B cell (primary cell): ENCODE results near the gene NCS1. TPM values are rescaled to one million over a fixed set of nuclear protein-coding genes. Genes with fewer than 3 reads are reported as not detected.

ENCODE experiments used
- ATAC-seq: fragments of 200-7000 bp; cut with Tn5 transposase; one replicate; pipeline ENCODE4 v1.10.0; 2021; ENCODE audit warnings: low read depth, mild to moderate bottlenecking, moderate number of reproducible peaks, moderate library complexity
- CTCF ChIA-PET: fragments of 350-600 bp; sonication (Branson Sonifier 250); formaldehyde crosslinking; loops from one replicate; lab custom pipeline; 2021; ENCODE audit warnings: antibody characterized with exemption, inconsistent platforms; lab: Charles Lee
- POLR2A ChIA-PET: fragments of 350-600 bp; sonication (Branson Sonifier 250); formaldehyde crosslinking; loops from one replicate; lab custom pipeline; 2021; ENCODE audit warnings: antibody characterized with exemption; lab: Charles Lee
- DNase-seq: peaks from one replicate; pipeline ENCODE4 v3.0.0; 2013
- H2AFZ ChIP-seq: 2 replicates; pipeline ENCODE4 v1.6.1; 2012; ENCODE audit warnings: mild to moderate bottlenecking, low read depth, low read length; ENCODE audit not compliant: insufficient read depth, poor library complexity, severe bottlenecking
- H3K27ac ChIP-seq, 2 donors: 1 replicate in 1 of 2; 2 replicates in 1 of 2; pipeline ENCODE4 v1.5.1; 2012 to 2013; ENCODE audit warnings: low read length in 2 of 2, mild to moderate bottlenecking in 2 of 2, moderate library complexity in 1 of 2
- H3K27me3 ChIP-seq, 4 experiments: fragments of 200-600 bp in 1 of 4; sonication (generic) in 1 of 4; replicated peaks in 1 of 4; 1 replicate in 2 of 4; 2 replicates in 2 of 4; pipeline versions ENCODE4 v1.6.1 to v1.7.0; 2013 to 2016; ENCODE audit warnings: low read length in 3 of 4, mild to moderate bottlenecking in 2 of 4, mixed read lengths in 1 of 4, moderate library complexity in 1 of 4; ENCODE audit not compliant: insufficient read depth in 4 of 4, control insufficient read depth in 3 of 4; ENCODE audit errors: control extremely low read depth in 1 of 4
- H3K36me3 ChIP-seq, 2 experiments: replicated peaks in 1 of 2; 1 replicate in 1 of 2; 2 replicates in 1 of 2; pipeline versions ENCODE4 v1.6.1 to v1.7.1; 2013; ENCODE audit warnings: low read length in 1 of 2; ENCODE audit not compliant: insufficient read depth in 2 of 2, control insufficient read depth in 1 of 2; ENCODE audit errors: control extremely low read depth in 1 of 2, extremely low read depth in 1 of 2
- H3K4me1 ChIP-seq, 2 donors: fragments of 200-600 bp in 1 of 2; sonication (generic) in 1 of 2; 1 replicate in 1 of 2; 2 replicates in 1 of 2; pipeline versions ENCODE4 v1.5.1 to v1.6.1; 2013 to 2017; ENCODE audit warnings: low read length in 2 of 2; ENCODE audit not compliant: control insufficient read depth in 2 of 2, insufficient read depth in 2 of 2
- H3K4me2 ChIP-seq: replicated peaks from 2 replicates; pipeline ENCODE3; 2012; ENCODE audit warnings: mild to moderate bottlenecking, low read depth, low read length; ENCODE audit not compliant: poor library complexity, severe bottlenecking
- H3K4me3 ChIP-seq, 5 experiments: fragments of 200-600 bp in 1 of 5; sonication (generic) in 1 of 5; 1 replicate in 3 of 5; 2 replicates in 2 of 5; pipeline versions ENCODE4 v1.5.1 to v1.7.0; 2011 to 2016; ENCODE audit warnings: low read length in 4 of 5, mild to moderate bottlenecking in 4 of 5, low read depth in 2 of 5, control low read depth in 1 of 5, moderate library complexity in 1 of 5; ENCODE audit not compliant: insufficient read depth in 1 of 5; ENCODE audit errors: control extremely low read depth in 1 of 5, extremely low read depth in 1 of 5
- H3K79me2 ChIP-seq: fragments of 200-600 bp; sonication (generic); one replicate; pipeline ENCODE4 v1.6.0; 2016; ENCODE audit warnings: low read length; ENCODE audit not compliant: control insufficient read depth, insufficient read depth
- H3K9ac ChIP-seq: fragments of 200-600 bp; sonication (generic); 2 replicates; pipeline ENCODE4 v1.6.1; 2017; ENCODE audit warnings: mild to moderate bottlenecking, low read length, moderate library complexity
- H3K9me3 ChIP-seq, 3 donors: one replicate each; pipeline versions ENCODE4 v1.6.1 to v1.7.1; 2013; ENCODE audit warnings: low read length in 2 of 3; ENCODE audit not compliant: control insufficient read depth in 2 of 3, insufficient read depth in 1 of 3; ENCODE audit errors: control extremely low read depth in 1 of 3
- H4K20me1 ChIP-seq: 2 replicates; pipeline ENCODE4 v1.6.0; 2012; ENCODE audit warnings: mild to moderate bottlenecking, low read length; ENCODE audit not compliant: insufficient read depth, control insufficient read depth, poor library complexity, severe bottlenecking
- H3K27ac Mint-ChIP-seq: one replicate; pipeline ENCODE4 v1.8.0; 2021; ENCODE audit warnings: mixed read lengths
- H3K27me3 Mint-ChIP-seq: one replicate; pipeline ENCODE4 v1.8.0; 2021; ENCODE audit warnings: mixed read lengths
- H3K4me1 Mint-ChIP-seq: one replicate; pipeline ENCODE4 v1.8.0; 2021; ENCODE audit warnings: mixed read lengths
- H3K4me3 Mint-ChIP-seq: one replicate; pipeline ENCODE4 v1.8.0; 2021; ENCODE audit warnings: mixed read lengths
- H3K9me3 Mint-ChIP-seq: one replicate; pipeline ENCODE4 v1.8.0; 2022; ENCODE audit warnings: mixed read lengths; ENCODE audit not compliant: insufficient read depth
- CTCF ChIP-seq: fragments of 200-600 bp; IDR thresholded peaks from one replicate; pipeline ENCODE4 v1.8.0; 2022; ENCODE audit warnings: antibody characterized with exemption, mild to moderate bottlenecking
- EZH2 ChIP-seq: IDR thresholded peaks from 2 replicates; pipeline ENCODE4 v1.6.1; 2012; ENCODE audit warnings: borderline replicate concordance, low read depth, mild to moderate bottlenecking, moderate library complexity, low read length; ENCODE audit not compliant: insufficient read depth, poor library complexity, severe bottlenecking
- WGBS: methylation state at CpG from one replicate; pipeline ENCODE4 v1.1.5; 2013; ENCODE audit warnings: missing lambda C conversion rate; ENCODE audit not compliant: insufficient coverage; 5-methylcytosine and 5-hydroxymethylcytosine counted together
- intact Hi-C: fragments of 100-400 bp; cut with micrococcal nuclease; formaldehyde crosslinking; loops from one replicate; pipeline ENCODE4 v1.10.0; 2022
- polyA plus RNA-seq: library from polyadenylated mRNA; depleted of rRNA; stranded (reverse); fragments of >200 nt; gene quantifications from 2 replicates; pipeline ENCODE4 v1.2.3, GENCODE V29; 2012
- total RNA-seq, 2 donors: library from RNA; stranded (reverse); fragments of 120-200 nt in 1 of 2; gene quantifications; 1 replicate in 1 of 2; 2 replicates in 1 of 2; pipeline versions ENCODE4 v1.2.3 to v1.2.4, GENCODE V29; 2013 to 2022

NCS1 gene
- total and polyA plus RNA-seq, 2 donors (not counting 1 experiment from before 2014, with no cell fraction given): 0.39 TPM; not detected in 1

- H3K9ac ChIP-seq: no peak overlapping the region
- intact Hi-C loops: loop anchor here (5.0 kb wide), 1 partner anchor 355 kb away; no protein-coding TSS in a partner anchor
- CTCF ChIA-PET: interaction anchor here (0.9 to 9.6 kb wide), 8 partner anchors 9 to 172 kb away, joined by 3 to 191 read pairs (median 4); no protein-coding TSS in a partner anchor
- H3K27me3 ChIP-seq: peaks cover 0 to 8% (median 0%) of the 10 kb centered on the region in 4 experiments
- peak overlapping the region; percentile 14 for H2AFZ ChIP-seq
- H3K9me3 ChIP-seq: no peaks in the 10 kb centered on the region
- peaks cover 24 to 29% of the 10 kb centered on the region in 2 donors for H3K4me1 ChIP-seq
- peak overlapping the region; percentile 52 for H3K4me2 ChIP-seq
- no peaks in the 10 kb centered on the region for H3K79me2 ChIP-seq
- no peak overlapping the region for H3K4me3 ChIP-seq
- Mint-ChIP-seq H3K27me3 (peaks cover 11% of the 10 kb centered on the region), H3K9me3 (no peaks in the 10 kb centered on the region), H3K4me3 (peak overlapping the region; percentile 44), H3K4me1 (peaks cover 29% of the 10 kb centered on the region), H3K27ac (no peak overlapping the region)
- H3K27ac ChIP-seq: no peak overlapping the region
- H4K20me1 ChIP-seq: no peaks in the 10 kb centered on the region
- DNase-seq (no peak), ATAC-seq (no peak)
- WGBS: 90% methylated on average over 5 of the region's 11 CpGs
- POLR2A ChIA-PET: no interaction called here
- H3K36me3 ChIP-seq: no peaks in the 10 kb centered on the region
- TF ChIP-seq EZH2: no peak
- no peak for TF ChIP-seq CTCF
These were observed 70.2 kb downstream of the NCS1 start for GRCh38 chr9:130242270-130243014.
